Tibial artery (tissue), 4 donors: ENCODE data around the gene ARL10.
"Not testable (repeated sequence)": the region's sequence is repeated elsewhere in the genome, so short reads cannot be mapped to it uniquely, and the experiment has no call there.

Experiments
- DNase-seq, 2 donors: peaks; one replicate each; pipeline ENCODE4 v3.0.0-alpha.2; 2019
- H3K27ac ChIP-seq, 2 donors: fragments of 200-600 bp; sonication (generic) in 1 of 2; 1 replicate in 1 of 2; 2 replicates in 1 of 2; pipeline ENCODE4 v1.5.1; 2018 to 2019; ENCODE audit warnings: mild to moderate bottlenecking in 1 of 2
- H3K27me3 ChIP-seq, 2 donors: fragments of 200-600 bp; sonication (generic) in 1 of 2; one replicate each; pipeline versions ENCODE4 v1.5.1 to v1.6.0; 2016 to 2019
- H3K36me3 ChIP-seq, 3 donors: fragments of 200-600 bp; sonication (generic) in 2 of 3; one replicate each; pipeline ENCODE4 v1.5.1; 2016 to 2019; ENCODE audit warnings: mild to moderate bottlenecking in 2 of 3
- H3K4me1 ChIP-seq, 4 donors: fragments of 200-600 bp; sonication (generic) in 2 of 4; 1 replicate in 3 of 4; 2 replicates in 1 of 4; pipeline ENCODE4 v1.5.1; 2016 to 2019
- H3K4me3 ChIP-seq, 2 donors: fragments of 200-600 bp; sonication (generic) in 1 of 2; 1 replicate in 1 of 2; 2 replicates in 1 of 2; pipeline ENCODE4 v1.5.1; 2018 to 2019; ENCODE audit warnings: mild to moderate bottlenecking in 2 of 2
- H3K9me3 ChIP-seq, 3 donors: fragments of 200-600 bp; sonication (generic) in 1 of 3; one replicate each; pipeline ENCODE4 v1.5.1; 2016 to 2019
- CTCF ChIP-seq, 2 experiments: fragments of 200-600 bp in 1 of 2; fragments of 450-650 bp in 1 of 2; IDR thresholded peaks; one replicate each; pipeline ENCODE4 v1.5.1; 2017 to 2019; ENCODE audit warnings: antibody characterized with exemption in 2 of 2, mild to moderate bottlenecking in 1 of 2, moderate library complexity in 1 of 2
- intact Hi-C: fragments of 100-400 bp; cut with DNase I; formaldehyde crosslinking; loops from one replicate; pipeline ENCODE4 v1.15.0; 2023; ENCODE audit warnings: low total_unique reads

The ARL10 gene

GRCh38 chr5:176406436-176407052 is 41.3 kb downstream of the ARL10 start:
- DNase-seq: peak in 1 of 2 donors; percentile 19
- Histone ChIP-seq H3K9me3 (no peaks in the 10 kb centered on the region), H3K4me1 (peaks cover 0 to 7% (median 0%) of the 10 kb centered on the region in 4 donors), H3K27ac (no peak overlapping the region), H3K4me3 (no peak overlapping the region), H3K27me3 (no peaks in the 10 kb centered on the region), H3K36me3 (peaks cover 23 to 67% (median 54%) of the 10 kb centered on the region in 3 donors)
- no peak for TF ChIP-seq CTCF (IDR thresholded peaks at IDR 0.05)
- intact Hi-C loops: no loop called here

- no peak for TF ChIP-seq CTCF (IDR thresholded peaks at IDR 0.05)
- peak in 1 of 2 donors; percentile 64 for DNase-seq
- Histone ChIP-seq H3K27ac (no peak overlapping the region), H3K4me1 (peaks cover 0 to 13% (median 6%) of the 10 kb centered on the region in 4 donors), H3K4me3 (no peak overlapping the region), H3K27me3 (no peaks in the 10 kb centered on the region), H3K9me3 (no peaks in the 10 kb centered on the region), H3K36me3 (peaks cover 23 to 67% (median 54%) of the 10 kb centered on the region in 3 donors)
- intact Hi-C loops: no loop called here
Observed at GRCh38 chr5:176407456-176408251, 42.4 kb downstream of the ARL10 start.

- H3K27me3 ChIP-seq, H3K4me3 ChIP-seq, H3K9me3 ChIP-seq, H3K27ac ChIP-seq, intact Hi-C loops: not testable (repeated sequence)
- DNase-seq: peak in 1 of 2 donors; percentile 47
- peaks cover 0 to 19% (median 11%) of the 10 kb centered on the region in 4 donors for H3K4me1 ChIP-seq
- H3K36me3 ChIP-seq: peaks cover 23 to 66% (median 54%) of the 10 kb centered on the region in 3 donors
Observed at GRCh38 chr5:176408252-176408573, 42.9 kb downstream of the ARL10 start.

- peak in 1 of 2 donors; percentile 6 for DNase-seq
- intact Hi-C loops: no loop called here
- H3K27me3 ChIP-seq: no peaks in the 10 kb centered on the region
- H3K27ac ChIP-seq: no peak overlapping the region
- H3K4me3 ChIP-seq: no peak overlapping the region
- no peaks in the 10 kb centered on the region for H3K9me3 ChIP-seq
- H3K36me3 ChIP-seq: peaks cover 23 to 62% (median 52%) of the 10 kb centered on the region in 3 donors
- peaks cover 0 to 23% (median 15%) of the 10 kb centered on the region in 4 donors for H3K4me1 ChIP-seq
- TF ChIP-seq CTCF (IDR thresholded peaks at IDR 0.05): no peak
Observed at GRCh38 chr5:176408590-176408989, 43.3 kb downstream of the ARL10 start.

GRCh38 chr5:176409765-176410164 is 44.5 kb downstream of the ARL10 start:
- H3K4me1 ChIP-seq: peaks cover 1 to 35% (median 27%) of the 10 kb centered on the region in 4 donors
- TF ChIP-seq CTCF (IDR thresholded peaks at IDR 0.05): no peak
- no peaks in the 10 kb centered on the region for H3K27me3 ChIP-seq
- intact Hi-C loops: loop anchor here (10.0 kb wide), 1 partner anchor 235 kb away; the partner anchor contains the start of gene TSPAN17
- no peaks in the 10 kb centered on the region for H3K9me3 ChIP-seq
- H3K36me3 ChIP-seq: peaks cover 19 to 52% (median 41%) of the 10 kb centered on the region in 3 donors
- DNase-seq: peak in 1 of 2 donors; percentile 56
- H3K27ac ChIP-seq: no peak overlapping the region
- no peak overlapping the region for H3K4me3 ChIP-seq
